HCT116 (cell line): Measurements from ENCODE around the gene TMEM185B.

Source experiments
- EZH2phosphoT487 ChIP-seq: fragments of 200-600 bp; IDR thresholded peaks from 2 replicates; pipeline ENCODE4 v1.6.1; 2018; ENCODE audit warnings: antibody characterized with exemption, borderline replicate concordance
- FOSL1 ChIP-seq: IDR thresholded peaks from 2 replicates; pipeline ENCODE4 v1.6.1; 2012; ENCODE audit warnings: low read depth
- POLR2A ChIP-seq: IDR thresholded peaks from 2 replicates; pipeline ENCODE4 v1.7.0; 2011; ENCODE audit warnings: borderline replicate concordance; ENCODE audit not compliant: insufficient read depth, insufficient read length; ENCODE audit errors: extremely low read depth
- RAD21 ChIP-seq: IDR thresholded peaks from 2 replicates; pipeline ENCODE4 v1.6.1; 2012; ENCODE audit warnings: low read depth, mild to moderate bottlenecking
- REST ChIP-seq: IDR thresholded peaks from 2 replicates; pipeline ENCODE4 v1.6.1; 2012; ENCODE audit warnings: low read depth
- SIN3A ChIP-seq: IDR thresholded peaks from 2 replicates; pipeline ENCODE4 v1.6.1; 2012; ENCODE audit warnings: low read depth
- ZNF274 ChIP-seq: fragments of 200-500 bp; sonication (Bioruptor generic); IDR thresholded peaks from 2 replicates; pipeline ENCODE4 v1.6.1; 2014; ENCODE audit warnings: mild to moderate bottlenecking, low read depth, low read length, inconsistent platforms
- TF ChIP-seq, protein P1 (sequence below), 3 experiments: fragments of 200-600 bp in 1 of 3; sonication (generic) in 1 of 3; IDR thresholded peaks in 2 of 3; conservative IDR thresholded peaks in 1 of 3; 2 replicates each; pipeline ENCODE4 v1.5.1; 2012 to 2017; ENCODE audit warnings: low read depth in 2 of 3, low read length in 2 of 3, antibody characterized with exemption in 1 of 3, borderline replicate concordance in 1 of 3, control low read depth in 1 of 3, mild to moderate bottlenecking in 1 of 3, mixed read lengths in 1 of 3, mixed run types in 1 of 3, moderate library complexity in 1 of 3; ENCODE audit not compliant: insufficient read depth in 1 of 3

DNA sequence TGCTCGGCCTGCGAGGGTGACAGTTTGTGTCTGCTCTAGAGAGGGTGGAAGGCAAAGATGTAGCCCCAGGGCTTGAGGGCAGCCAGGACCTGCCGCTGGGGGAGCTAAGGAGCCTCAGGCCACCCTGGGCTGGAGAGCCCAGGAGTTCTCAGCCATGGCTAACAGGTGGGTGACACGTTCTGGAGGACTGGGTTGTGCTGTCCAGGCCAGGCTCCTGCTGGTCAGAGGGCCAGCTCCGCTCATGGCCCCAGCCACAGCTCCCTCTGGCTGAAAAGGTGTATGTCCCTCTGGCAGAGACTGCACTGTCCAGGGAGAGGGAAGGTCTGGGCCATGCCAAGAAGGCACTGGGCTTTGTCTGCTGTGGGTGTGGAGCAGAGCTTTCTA, 19.2 kb downstream of the TMEM185B start:
- no peak for TF ChIP-seq SIN3A
- TF ChIP-seq, protein P1, sequence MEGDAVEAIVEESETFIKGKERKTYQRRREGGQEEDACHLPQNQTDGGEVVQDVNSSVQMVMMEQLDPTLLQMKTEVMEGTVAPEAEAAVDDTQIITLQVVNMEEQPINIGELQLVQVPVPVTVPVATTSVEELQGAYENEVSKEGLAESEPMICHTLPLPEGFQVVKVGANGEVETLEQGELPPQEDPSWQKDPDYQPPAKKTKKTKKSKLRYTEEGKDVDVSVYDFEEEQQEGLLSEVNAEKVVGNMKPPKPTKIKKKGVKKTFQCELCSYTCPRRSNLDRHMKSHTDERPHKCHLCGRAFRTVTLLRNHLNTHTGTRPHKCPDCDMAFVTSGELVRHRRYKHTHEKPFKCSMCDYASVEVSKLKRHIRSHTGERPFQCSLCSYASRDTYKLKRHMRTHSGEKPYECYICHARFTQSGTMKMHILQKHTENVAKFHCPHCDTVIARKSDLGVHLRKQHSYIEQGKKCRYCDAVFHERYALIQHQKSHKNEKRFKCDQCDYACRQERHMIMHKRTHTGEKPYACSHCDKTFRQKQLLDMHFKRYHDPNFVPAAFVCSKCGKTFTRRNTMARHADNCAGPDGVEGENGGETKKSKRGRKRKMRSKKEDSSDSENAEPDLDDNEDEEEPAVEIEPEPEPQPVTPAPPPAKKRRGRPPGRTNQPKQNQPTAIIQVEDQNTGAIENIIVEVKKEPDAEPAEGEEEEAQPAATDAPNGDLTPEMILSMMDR (IDR thresholded peaks at IDR 0.05 in 2 of 3, conservative IDR thresholded peaks at IDR 0.05 in 1 of 3; ENCODE audit: borderline replicate concordance in 1 of 3, insufficient read depth in 1 of 3, low read depth in 2 of 3, low read length in 2 of 3), result no peak
- TF ChIP-seq REST, result no peak
- no peak for TF ChIP-seq EZH2phosphoT487
- TF ChIP-seq FOSL1, result no peak
- no peak for TF ChIP-seq RAD21
- no peak for TF ChIP-seq ZNF274
- TF ChIP-seq POLR2A, result no peak
